Kidney glomerular epithelial cell (primary cell): Measurements from ENCODE around the gene SAYSD1.

Experiments used
- DNase-seq: peaks from one replicate; lab custom pipeline; 2025; lab: John Stamatoyannopoulos, UW

SAYSD1 gene

GRCh38 chr6:39079197-39080125 lies 35.5 kb downstream of the SAYSD1 start:
- DNase-seq, result no peak

GRCh38 chr6:39078695-39079094 lies 36.3 kb downstream of the SAYSD1 start:
- no peak for DNase-seq

DNA sequence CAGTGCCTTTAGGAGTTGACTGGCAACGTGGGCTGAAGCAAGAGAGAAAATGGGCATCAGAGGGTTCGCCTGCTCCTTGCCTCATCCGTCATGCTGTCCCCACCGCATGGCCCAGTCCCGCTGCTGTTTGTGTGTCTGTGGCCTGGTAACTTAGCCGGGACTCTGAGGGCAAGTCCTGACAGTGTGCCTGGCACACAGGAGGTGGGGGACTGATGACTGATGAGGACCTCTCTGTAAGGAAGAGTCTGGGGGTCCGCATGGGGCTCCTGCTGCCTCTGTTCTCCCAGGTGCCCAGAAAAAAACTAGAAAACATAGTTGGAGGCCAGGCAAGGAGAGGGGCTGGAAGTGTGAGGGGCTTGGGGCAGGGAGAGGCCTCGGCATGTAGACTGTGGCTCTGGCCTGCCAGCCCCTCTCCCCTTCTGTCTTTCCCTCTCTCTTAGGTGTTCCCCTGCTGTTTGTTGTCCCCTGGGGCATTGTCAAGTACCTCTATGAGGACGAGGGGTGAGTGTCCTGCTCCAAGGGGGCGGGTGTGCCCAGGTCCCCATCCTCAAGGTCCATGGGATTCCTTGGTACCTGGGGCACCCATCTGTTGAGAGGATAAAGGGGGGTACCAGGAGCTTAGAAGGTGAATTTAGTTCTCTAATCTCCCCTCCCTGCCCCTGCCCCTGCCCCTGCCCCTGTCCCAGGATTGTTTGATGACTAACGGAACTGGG lies 36.9 kb downstream of the SAYSD1 start:
- DNase-seq, result no peak

- DNase-seq, result no peak
These were observed 38.1 kb downstream of the SAYSD1 start for GRCh38 chr6:39076623-39077535.

- DNase-seq, result no peak
These were observed 39.0 kb downstream of the SAYSD1 start for GRCh38 chr6:39075807-39076622.

GRCh38 chr6:39075010-39075686 lies 39.8 kb downstream of the SAYSD1 start:
- no peak for DNase-seq

- DNase-seq, result no peak
These were observed 40.5 kb downstream of the SAYSD1 start for GRCh38 chr6:39074486-39074885.

- DNase-seq, result no peak
These were observed 41.3 kb downstream of the SAYSD1 start for GRCh38 chr6:39073471-39074355.

GRCh38 chr6:39072830-39073229 lies 42.2 kb downstream of the SAYSD1 start:
- DNase-seq, result no peak

DNA sequence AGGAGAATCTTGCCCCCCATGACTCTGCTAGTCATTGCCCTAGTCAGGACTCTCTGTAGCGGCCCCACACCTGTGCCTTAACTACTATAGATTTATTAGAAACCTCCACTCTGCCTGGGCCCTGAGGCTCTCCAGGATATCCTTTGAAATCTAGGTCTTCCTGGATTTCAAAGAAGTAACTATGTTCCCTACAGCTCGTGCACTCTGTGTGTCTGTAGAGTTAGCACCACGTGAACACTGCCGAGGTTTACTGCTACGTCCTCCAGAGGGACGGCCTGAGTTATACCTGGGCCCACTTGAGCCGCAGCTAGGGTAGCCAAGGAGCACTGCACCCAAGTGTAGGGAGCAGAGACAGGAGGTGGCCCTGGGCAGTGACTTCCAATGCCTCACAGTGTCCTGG lies 46.6 kb downstream of the SAYSD1 start:
- no peak for DNase-seq

DNA sequence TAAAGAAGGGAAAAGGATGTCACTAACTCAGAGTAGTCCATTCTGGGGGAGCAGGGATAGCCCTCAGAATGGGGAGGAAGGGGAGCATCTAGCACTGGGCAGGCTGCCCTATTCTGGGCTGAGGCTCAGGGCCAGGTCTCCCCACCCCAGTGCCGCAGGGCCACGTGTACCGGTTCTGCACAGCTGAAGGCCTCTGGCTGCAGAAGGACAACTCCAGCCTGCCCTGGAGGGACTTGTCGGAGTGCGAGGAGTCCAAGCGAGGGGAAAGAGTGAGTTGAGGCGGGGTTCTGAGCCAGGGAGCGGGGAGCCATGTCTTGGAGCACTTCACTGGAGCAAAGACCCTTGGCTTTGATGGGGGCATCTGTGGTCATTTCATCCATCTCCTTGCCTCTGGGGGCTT lies 49.4 kb downstream of the SAYSD1 start:
- no peak for DNase-seq

DNA sequence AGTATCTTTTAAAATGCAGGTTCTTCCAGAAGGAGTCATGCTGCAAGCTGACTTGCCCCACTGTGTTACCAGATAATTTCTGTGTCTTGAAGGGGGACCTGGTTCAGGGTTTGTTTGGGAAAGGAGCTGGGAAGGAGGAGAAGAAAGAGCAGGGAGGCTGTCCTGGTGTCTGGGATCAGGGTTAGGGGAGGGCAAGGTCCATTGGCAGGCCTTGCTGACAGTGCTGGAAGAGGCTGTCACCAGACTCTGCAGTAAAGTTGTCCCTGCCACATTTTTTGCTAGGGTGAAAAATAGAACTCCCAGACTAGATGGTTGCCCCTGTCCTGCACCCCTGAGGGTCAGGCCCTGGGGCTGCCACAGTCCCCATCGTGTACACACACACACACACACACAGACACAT lies 51.5 kb downstream of the SAYSD1 start:
- DNase-seq, result no peak

DNA sequence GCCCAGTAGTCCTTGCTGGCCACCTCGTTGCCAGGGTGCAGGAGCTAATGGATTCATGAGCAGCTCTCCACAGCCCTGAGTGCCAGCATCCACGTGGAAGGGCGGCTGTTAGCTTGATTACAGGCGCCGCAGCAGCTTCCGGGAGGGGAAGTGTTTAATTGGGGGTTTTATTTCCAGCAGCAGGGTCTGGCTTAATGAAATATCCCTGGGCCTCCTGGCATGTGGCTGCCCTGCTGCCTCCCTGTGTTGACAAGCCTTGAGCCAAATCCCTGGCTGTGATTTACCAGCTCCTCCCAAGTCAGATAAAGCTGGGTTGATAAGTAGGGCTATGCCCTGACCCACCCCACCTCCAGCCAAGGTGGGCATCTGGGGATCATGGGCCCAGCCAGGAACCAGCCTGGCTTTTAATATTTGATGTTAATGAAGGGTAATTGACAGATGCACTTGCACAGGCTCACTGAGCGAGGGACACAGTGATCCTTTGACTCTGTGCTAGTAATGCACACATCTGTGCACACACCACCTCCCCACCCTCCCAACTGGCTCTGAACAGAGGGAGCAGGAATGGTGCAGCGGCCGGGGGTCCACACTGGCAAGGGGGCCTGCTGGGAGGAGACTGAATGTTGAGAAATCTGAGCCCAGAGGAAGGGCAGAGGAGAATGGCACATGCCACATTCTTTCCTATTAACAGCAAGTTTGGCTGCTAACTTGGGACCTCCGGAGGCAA lies 52.8 kb downstream of the SAYSD1 start:
- no peak for DNase-seq

DNA sequence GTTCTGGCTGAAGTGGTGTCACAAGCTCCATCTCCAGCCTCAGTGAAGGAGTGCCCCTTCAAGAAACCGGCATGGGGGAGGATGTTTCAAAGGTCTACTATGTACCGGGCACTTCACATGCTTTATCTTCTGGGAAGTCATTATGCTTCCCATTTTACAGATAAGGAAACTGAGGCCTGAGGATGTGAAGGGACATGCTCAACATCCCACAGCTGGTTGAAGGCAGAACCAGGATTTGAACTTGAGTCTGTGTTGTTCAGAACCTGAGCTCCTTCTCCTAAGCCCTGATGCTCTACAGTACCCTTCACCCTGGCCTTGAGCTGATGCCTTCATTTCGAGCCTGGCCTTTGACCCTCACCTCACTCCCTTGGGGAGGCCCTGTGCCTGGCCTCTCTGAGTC lies 53.4 kb downstream of the SAYSD1 start:
- no peak for DNase-seq

DNA sequence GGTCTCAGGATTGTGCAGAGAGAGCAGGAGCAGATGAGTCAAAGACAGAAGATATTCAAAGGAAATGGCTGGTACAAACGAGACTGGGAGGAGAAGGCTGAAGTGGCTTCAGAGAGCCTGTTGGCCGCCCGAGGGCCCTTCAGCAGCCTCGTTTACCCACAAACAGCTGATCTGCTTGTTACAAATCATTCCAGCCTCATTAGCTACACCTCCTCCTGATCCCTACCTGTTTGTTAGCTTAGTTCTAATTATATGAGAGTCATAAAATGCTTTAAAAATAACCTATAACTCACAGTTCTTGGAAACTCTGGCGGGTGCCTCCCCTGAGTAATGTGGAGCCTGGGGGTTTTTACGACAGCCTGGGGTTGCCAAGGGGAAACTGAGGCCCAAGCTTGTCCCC lies 53.8 kb downstream of the SAYSD1 start:
- DNase-seq, result no peak

- DNase-seq, result no peak
These were observed 54.4 kb downstream of the SAYSD1 start for GRCh38 chr6:39060467-39061160.

DNA sequence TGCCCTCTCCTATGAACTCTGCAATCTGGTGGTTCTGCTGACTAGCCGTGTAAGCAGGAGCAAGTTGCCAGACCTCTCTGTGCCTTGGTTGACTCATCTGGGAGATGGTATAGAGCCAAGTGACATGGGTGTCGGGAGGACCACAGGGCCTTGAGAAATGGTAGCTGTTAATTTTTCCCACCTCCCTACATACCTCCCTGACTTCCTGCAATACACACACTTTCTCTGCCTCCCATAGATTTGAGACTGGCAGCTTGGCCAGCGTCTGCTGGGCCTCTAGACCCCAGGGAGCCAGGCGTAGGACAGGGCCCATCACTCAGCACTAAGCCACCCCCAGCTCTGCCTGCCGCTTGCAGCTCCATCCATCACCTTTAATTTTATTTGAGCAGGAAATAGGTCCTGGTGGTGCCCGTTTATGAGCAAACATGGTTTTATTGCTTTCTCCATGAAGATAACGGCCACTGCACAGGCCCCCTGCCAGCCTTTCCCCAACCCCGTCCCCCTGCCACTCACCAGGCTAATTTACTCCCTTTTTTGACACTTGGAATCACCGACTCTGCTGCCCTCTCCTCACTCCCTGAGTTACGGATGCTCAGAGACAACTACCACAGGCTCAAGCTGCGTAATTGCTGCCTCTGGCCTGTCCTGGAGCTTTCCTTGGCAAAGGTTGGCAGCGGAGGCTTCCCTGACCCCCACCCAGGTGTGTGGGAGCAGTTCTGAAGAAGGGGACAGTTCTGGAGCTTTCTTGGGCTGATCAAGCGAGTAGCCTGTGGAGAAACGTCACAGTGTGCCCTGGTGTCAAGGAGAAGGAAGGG lies 55.3 kb downstream of the SAYSD1 start:
- DNase-seq, result no peak
